ENCODE data around the gene NDUFAF8.

NDUFAF8 gene

GRCh38 chr17:81252326-81252986 is 13.3 kb downstream of the NDUFAF8 start:
- Histone ChIP-seq H3K27me3 (ENCODE audit: insufficient read depth, low read depth) (no peaks in the 10 kb centered on the region), H3K79me2 (ENCODE audit: insufficient read depth, low read depth) (no peaks in the 10 kb centered on the region), H3K4me2 (no peak overlapping the region), H3K4me1 (ENCODE audit: low read depth, poor library complexity, severe bottlenecking) (no peaks in the 10 kb centered on the region), H4K20me1 (ENCODE audit: insufficient read depth) (no peaks in the 10 kb centered on the region), H3K27ac (no peak overlapping the region), H2AFZ (ENCODE audit: low read depth) (no peak overlapping the region), H3K36me3 (ENCODE audit: insufficient read depth) (no peaks in the 10 kb centered on the region), H3K4me3 (IDR thresholded peaks at IDR 0.05; ENCODE audit: insufficient read depth, low read depth, low read length) (no peak overlapping the region), H3K9ac (no peak overlapping the region)
- TF ChIP-seq, protein P1, sequence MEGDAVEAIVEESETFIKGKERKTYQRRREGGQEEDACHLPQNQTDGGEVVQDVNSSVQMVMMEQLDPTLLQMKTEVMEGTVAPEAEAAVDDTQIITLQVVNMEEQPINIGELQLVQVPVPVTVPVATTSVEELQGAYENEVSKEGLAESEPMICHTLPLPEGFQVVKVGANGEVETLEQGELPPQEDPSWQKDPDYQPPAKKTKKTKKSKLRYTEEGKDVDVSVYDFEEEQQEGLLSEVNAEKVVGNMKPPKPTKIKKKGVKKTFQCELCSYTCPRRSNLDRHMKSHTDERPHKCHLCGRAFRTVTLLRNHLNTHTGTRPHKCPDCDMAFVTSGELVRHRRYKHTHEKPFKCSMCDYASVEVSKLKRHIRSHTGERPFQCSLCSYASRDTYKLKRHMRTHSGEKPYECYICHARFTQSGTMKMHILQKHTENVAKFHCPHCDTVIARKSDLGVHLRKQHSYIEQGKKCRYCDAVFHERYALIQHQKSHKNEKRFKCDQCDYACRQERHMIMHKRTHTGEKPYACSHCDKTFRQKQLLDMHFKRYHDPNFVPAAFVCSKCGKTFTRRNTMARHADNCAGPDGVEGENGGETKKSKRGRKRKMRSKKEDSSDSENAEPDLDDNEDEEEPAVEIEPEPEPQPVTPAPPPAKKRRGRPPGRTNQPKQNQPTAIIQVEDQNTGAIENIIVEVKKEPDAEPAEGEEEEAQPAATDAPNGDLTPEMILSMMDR (conservative IDR thresholded peaks at IDR 0.05; ENCODE audit: low read depth, low read length): no peak

DNA sequence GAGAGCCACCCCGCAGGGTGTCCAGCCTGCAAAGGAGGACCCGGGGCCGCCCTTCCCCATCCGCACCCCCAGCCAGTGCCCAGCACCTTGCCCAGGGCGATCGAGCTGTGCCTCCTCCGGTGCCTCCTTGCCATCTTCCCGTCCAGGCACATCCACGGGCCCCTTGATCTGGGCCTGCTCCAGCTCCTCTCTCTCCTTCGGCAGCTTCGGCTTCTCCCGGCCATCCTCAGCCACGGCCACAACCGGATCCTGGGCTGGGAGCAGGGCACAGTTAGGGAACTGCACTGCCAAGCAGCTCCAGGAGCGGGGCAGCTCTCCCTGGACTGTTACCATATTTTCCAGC is 13.8 kb downstream of the NDUFAF8 start:
- no peaks in the 10 kb centered on the region for H4K20me1 ChIP-seq (ENCODE audit: insufficient read depth)
- H3K4me3 ChIP-seq (IDR thresholded peaks at IDR 0.05; ENCODE audit: insufficient read depth, low read depth, low read length): no peak overlapping the region
- no peak overlapping the region for H3K27ac ChIP-seq
- no peak overlapping the region for H2AFZ ChIP-seq (ENCODE audit: low read depth)
- H3K9ac ChIP-seq: no peak overlapping the region
- H3K27me3 ChIP-seq (ENCODE audit: insufficient read depth, low read depth): no peaks in the 10 kb centered on the region
- H3K36me3 ChIP-seq (ENCODE audit: insufficient read depth): no peaks in the 10 kb centered on the region
- TF ChIP-seq, protein P1 (conservative IDR thresholded peaks at IDR 0.05; ENCODE audit: low read depth, low read length): no peak
- no peak overlapping the region for H3K4me2 ChIP-seq
- H3K4me1 ChIP-seq (ENCODE audit: low read depth, poor library complexity, severe bottlenecking): no peaks in the 10 kb centered on the region
- no peaks in the 10 kb centered on the region for H3K79me2 ChIP-seq (ENCODE audit: insufficient read depth, low read depth)

- no peaks in the 10 kb centered on the region for H3K4me1 ChIP-seq (ENCODE audit: low read depth, poor library complexity, severe bottlenecking)
- TF ChIP-seq, protein P1 (conservative IDR thresholded peaks at IDR 0.05; ENCODE audit: low read depth, low read length): peak; percentile 88
- H3K79me2 ChIP-seq (ENCODE audit: insufficient read depth, low read depth): no peaks in the 10 kb centered on the region
- no peaks in the 10 kb centered on the region for H3K27me3 ChIP-seq (ENCODE audit: insufficient read depth, low read depth)
- H3K4me3 ChIP-seq (IDR thresholded peaks at IDR 0.05; ENCODE audit: insufficient read depth, low read depth, low read length): no peak overlapping the region
- H3K4me2 ChIP-seq: no peak overlapping the region
- H4K20me1 ChIP-seq (ENCODE audit: insufficient read depth): no peaks in the 10 kb centered on the region
- H3K27ac ChIP-seq: no peak overlapping the region
- H3K36me3 ChIP-seq (ENCODE audit: insufficient read depth): no peaks in the 10 kb centered on the region
- H2AFZ ChIP-seq (ENCODE audit: low read depth): no peak overlapping the region
- H3K9ac ChIP-seq: no peak overlapping the region
Measured at GRCh38 chr17:81253358-81254131, 14.4 kb downstream of the NDUFAF8 start.

GRCh38 chr17:81254955-81255717 is 16.0 kb downstream of the NDUFAF8 start:
- no peak overlapping the region for H3K27ac ChIP-seq
- no peaks in the 10 kb centered on the region for H4K20me1 ChIP-seq (ENCODE audit: insufficient read depth)
- H3K79me2 ChIP-seq (ENCODE audit: insufficient read depth, low read depth): no peaks in the 10 kb centered on the region
- H3K4me1 ChIP-seq (ENCODE audit: low read depth, poor library complexity, severe bottlenecking): no peaks in the 10 kb centered on the region
- no peak overlapping the region for H3K9ac ChIP-seq
- TF ChIP-seq, protein P1 (conservative IDR thresholded peaks at IDR 0.05; ENCODE audit: low read depth, low read length): no peak
- no peak overlapping the region for H2AFZ ChIP-seq (ENCODE audit: low read depth)
- no peaks in the 10 kb centered on the region for H3K36me3 ChIP-seq (ENCODE audit: insufficient read depth)
- no peak overlapping the region for H3K4me3 ChIP-seq (IDR thresholded peaks at IDR 0.05; ENCODE audit: insufficient read depth, low read depth, low read length)
- H3K4me2 ChIP-seq: no peak overlapping the region
- H3K27me3 ChIP-seq (ENCODE audit: insufficient read depth, low read depth): no peaks in the 10 kb centered on the region

All from KMS-11 (cell line).